H1 (cell line): ENCODE data around the gene EPHB1. TPM values are rescaled to one million over a fixed set of nuclear protein-coding genes. Genes with fewer than 3 reads are reported as not detected.

Source experiments
- CTCF ChIA-PET: fragments of 300-600 bp; sonication (Branson Sonifier 250); formaldehyde crosslinking; loops from one replicate; lab custom pipeline; 2021; ENCODE audit not compliant: partially characterized antibody; lab: Charles Lee
- POLR2A ChIA-PET: fragments of 300-600 bp; sonication (Branson Sonifier 250); formaldehyde crosslinking; loops from one replicate; lab custom pipeline; 2021; ENCODE audit warnings: inconsistent platforms; ENCODE audit not compliant: partially characterized antibody; lab: Charles Lee
- DNase-seq, 2 experiments: peaks; one replicate each; pipeline versions ENCODE4 v3.0.0 to v3.0.0-alpha.2; 2010 to 2022; ENCODE audit warnings: low spot score in 2 of 2, low read depth in 1 of 2, mixed read lengths in 1 of 2
- FAIRE-seq: peaks from 2 replicates; lab custom pipeline; 2011; peaks lifted over from hg19 to GRCh38; lab: Jason Lieb, UNC
- H2AFZ ChIP-seq: 2 replicates; pipeline ENCODE4 v1.8.1; 2012; ENCODE audit warnings: low read length, inconsistent platforms
- H2AK5ac ChIP-seq: 2 replicates; pipeline ENCODE4 v1.6.1; 2013; ENCODE audit warnings: low read depth, low read length
- H2BK120ac ChIP-seq: replicated peaks from 2 replicates; pipeline ENCODE3; 2013; ENCODE audit warnings: low read depth, low read length, inconsistent platforms
- H2BK12ac ChIP-seq: 2 replicates; pipeline ENCODE4 v1.6.1; 2013; ENCODE audit warnings: low read depth, low read length
- H2BK15ac ChIP-seq: 2 replicates; pipeline ENCODE4 v1.6.1; 2013; ENCODE audit warnings: low read length
- H2BK20ac ChIP-seq: 2 replicates; pipeline ENCODE4 v1.6.1; 2013; ENCODE audit warnings: low read length
- H2BK5ac ChIP-seq: 2 replicates; pipeline ENCODE4 v1.6.1; 2013; ENCODE audit warnings: low read depth, low read length
- H3K14ac ChIP-seq: 2 replicates; pipeline ENCODE4 v1.6.1; 2013; ENCODE audit warnings: inconsistent platforms; ENCODE audit not compliant: insufficient read length
- H3K18ac ChIP-seq: 2 replicates; pipeline ENCODE4 v1.6.1; 2013; ENCODE audit warnings: low read length; ENCODE audit errors: extremely low read depth
- H3K23ac ChIP-seq: 2 replicates; pipeline ENCODE4 v1.6.1; 2013; ENCODE audit warnings: inconsistent platforms; ENCODE audit not compliant: insufficient read length
- H3K23me2 ChIP-seq: 2 replicates; pipeline ENCODE4 v1.6.1; 2013; ENCODE audit warnings: low read depth, low read length
- H3K27ac ChIP-seq: 2 replicates; pipeline ENCODE4 v1.6.1; 2011; ENCODE audit warnings: low read depth, low read length, inconsistent platforms
- H3K27me3 ChIP-seq, 4 experiments: replicated peaks in 1 of 4; 1 replicate in 1 of 4; 2 replicates in 3 of 4; pipeline versions ENCODE4 v1.6.1 to v1.8.1; 2011 to 2013; ENCODE audit warnings: low read length in 3 of 4, mild to moderate bottlenecking in 3 of 4, inconsistent platforms in 2 of 4, mixed read lengths in 2 of 4, moderate library complexity in 1 of 4; ENCODE audit not compliant: control insufficient read depth in 3 of 4, insufficient read depth in 3 of 4; ENCODE audit errors: extremely low read depth in 1 of 4
- H3K36me3 ChIP-seq, 4 experiments: 2 replicates each; pipeline versions ENCODE4 v1.6.1 to v1.8.1; 2011 to 2013; ENCODE audit warnings: mild to moderate bottlenecking in 4 of 4, low read length in 3 of 4, moderate library complexity in 2 of 4, control low read depth in 1 of 4, inconsistent platforms in 1 of 4; ENCODE audit not compliant: insufficient read depth in 4 of 4, control insufficient read depth in 2 of 4
- H3K4ac ChIP-seq: replicated peaks from 2 replicates; pipeline ENCODE3; 2013; ENCODE audit warnings: low read length, low read depth, mixed read lengths, inconsistent platforms; ENCODE audit not compliant: insufficient read length
- H3K4me1 ChIP-seq, 4 experiments: replicated peaks in 1 of 4; 1 replicate in 1 of 4; 2 replicates in 3 of 4; pipeline versions ENCODE4 v1.6.1 to v1.8.1; 2011 to 2013; ENCODE audit warnings: low read length in 3 of 4, inconsistent platforms in 2 of 4, mixed read lengths in 1 of 4; ENCODE audit not compliant: insufficient read depth in 4 of 4, control insufficient read depth in 3 of 4
- H3K4me2 ChIP-seq, 2 experiments: 2 replicates each; pipeline versions ENCODE4 v1.6.1 to v1.8.1; 2011 to 2013; ENCODE audit warnings: low read depth in 2 of 2, low read length in 2 of 2, control low read depth in 1 of 2, inconsistent platforms in 1 of 2, mild to moderate bottlenecking in 1 of 2; ENCODE audit not compliant: insufficient read depth in 1 of 2
- H3K4me3 ChIP-seq, 4 experiments: fragments of 200-600, 300-600 bp in 1 of 4; sonication (generic), shearing (Covaris generic), sonication (Bioruptor Twin) in 1 of 4; 2 replicates each; pipeline versions ENCODE4 v1.5.1 to v1.8.1; 2011 to 2016; ENCODE audit warnings: low read length in 4 of 4, low read depth in 3 of 4, control low read depth in 2 of 4, inconsistent platforms in 2 of 4, mild to moderate bottlenecking in 2 of 4, mixed read lengths in 1 of 4, moderate library complexity in 1 of 4; ENCODE audit not compliant: insufficient read depth in 2 of 4; ENCODE audit errors: extremely low read depth in 1 of 4
- H3K56ac ChIP-seq: replicated peaks from 2 replicates; pipeline ENCODE3; 2013; ENCODE audit warnings: low read depth, mild to moderate bottlenecking, mixed read lengths, low read length, inconsistent platforms; ENCODE audit not compliant: insufficient read length
- H3K79me1 ChIP-seq: 2 replicates; pipeline ENCODE4 v1.6.1; 2013; ENCODE audit warnings: low read depth, low read length, control low read depth
- H3K79me2 ChIP-seq, 2 experiments: 2 replicates each; pipeline versions ENCODE4 v1.6.1 to v1.8.1; 2012 to 2013; ENCODE audit warnings: low read length in 2 of 2, mild to moderate bottlenecking in 2 of 2, inconsistent platforms in 1 of 2; ENCODE audit not compliant: insufficient read depth in 2 of 2, control insufficient read depth in 1 of 2
- H3K9ac ChIP-seq, 4 experiments: replicated peaks in 1 of 4; 1 replicate in 1 of 4; 2 replicates in 3 of 4; pipeline versions ENCODE4 v1.6.1 to v1.8.1; 2011 to 2013; ENCODE audit warnings: low read depth in 3 of 4, low read length in 3 of 4, control low read depth in 2 of 4, mild to moderate bottlenecking in 2 of 4, moderate library complexity in 2 of 4, inconsistent platforms in 1 of 4; ENCODE audit errors: extremely low read depth in 1 of 4
- H3K9me3 ChIP-seq, 2 experiments: 2 replicates each; pipeline versions ENCODE4 v1.6.1 to v1.8.1; 2012 to 2013; ENCODE audit warnings: mild to moderate bottlenecking in 2 of 2, moderate library complexity in 2 of 2, control low read depth in 1 of 2, inconsistent platforms in 1 of 2, low read depth in 1 of 2, low read length in 1 of 2, mixed read lengths in 1 of 2; ENCODE audit not compliant: insufficient read depth in 2 of 2
- H4K20me1 ChIP-seq, 2 experiments: replicated peaks in 1 of 2; 2 replicates each; pipeline versions ENCODE3 to v1.8.1; 2011 to 2013; ENCODE audit warnings: inconsistent platforms in 2 of 2, low read length in 2 of 2, mild to moderate bottlenecking in 1 of 2; ENCODE audit not compliant: insufficient read depth in 2 of 2, control insufficient read depth in 1 of 2
- H4K5ac ChIP-seq: 2 replicates; pipeline ENCODE4 v1.6.1; 2013; ENCODE audit warnings: low read length, low read depth, mixed read lengths, inconsistent platforms; ENCODE audit not compliant: insufficient read length
- H4K8ac ChIP-seq: 2 replicates; pipeline ENCODE4 v1.8.0; 2013; ENCODE audit warnings: mild to moderate bottlenecking, moderate library complexity, low read length, inconsistent platforms; ENCODE audit not compliant: insufficient read depth; ENCODE audit errors: extremely low read depth
- H4K91ac ChIP-seq: replicated peaks from 2 replicates; pipeline ENCODE3; 2013; ENCODE audit warnings: low read length, mixed read lengths, inconsistent platforms; ENCODE audit not compliant: insufficient read length
- CHD1 ChIP-seq: IDR thresholded peaks from 2 replicates; pipeline ENCODE4 v1.6.1; 2012; ENCODE audit warnings: low read depth, low read length, improper control_type of control experiment
- JUN ChIP-seq: IDR thresholded peaks from 2 replicates; pipeline ENCODE4 v1.6.1; 2011; ENCODE audit warnings: low read depth, mild to moderate bottlenecking, improper control_type of control experiment, low read length
- JUND ChIP-seq: IDR thresholded peaks from 2 replicates; pipeline ENCODE4 v1.6.1; 2011; ENCODE audit warnings: mild to moderate bottlenecking, improper control_type of control experiment, low read length
- KDM5A ChIP-seq: fragments of 200-600 bp; IDR thresholded peaks from 2 replicates; pipeline ENCODE4 v1.7.1; 2012; ENCODE audit warnings: mild to moderate bottlenecking, low read length, inconsistent platforms, mixed read lengths
- NANOG ChIP-seq: IDR thresholded peaks from 2 replicates; pipeline ENCODE4 v1.6.1; 2011; ENCODE audit warnings: low read length, low read depth, mild to moderate bottlenecking, inconsistent platforms; ENCODE audit not compliant: insufficient read depth, poor library complexity, severe bottlenecking
- NRF1 ChIP-seq: IDR thresholded peaks from 2 replicates; pipeline ENCODE4 v1.6.1; 2011; ENCODE audit warnings: mild to moderate bottlenecking, low read depth, low read length, improper control_type of control experiment
- POLR2AphosphoS5 ChIP-seq: IDR thresholded peaks from 2 replicates; pipeline ENCODE4 v1.6.1; 2011; ENCODE audit warnings: low read depth, low read length
- RAD21 ChIP-seq, 2 experiments: IDR thresholded peaks in 1 of 2; conservative IDR thresholded peaks in 1 of 2; 2 replicates each; pipeline ENCODE4 v1.6.1; 2011; ENCODE audit warnings: low read depth in 2 of 2, low read length in 2 of 2, improper control_type of control experiment in 1 of 2, inconsistent platforms in 1 of 2, mild to moderate bottlenecking in 1 of 2, moderate library complexity in 1 of 2
- RBBP5 ChIP-seq: IDR thresholded peaks from 2 replicates; pipeline ENCODE4 v1.7.1; 2012; ENCODE audit warnings: low read depth, mild to moderate bottlenecking, inconsistent platforms, low read length, moderate library complexity, borderline replicate concordance
- RFX5 ChIP-seq: IDR thresholded peaks from 2 replicates; pipeline ENCODE4 v1.6.1; 2011; ENCODE audit warnings: low read depth, low read length, improper control_type of control experiment, borderline replicate concordance
- SP2 ChIP-seq: IDR thresholded peaks from 2 replicates; pipeline ENCODE4 v1.6.1; 2012; ENCODE audit warnings: mild to moderate bottlenecking, low read length, inconsistent platforms
- TEAD4 ChIP-seq: IDR thresholded peaks from 2 replicates; pipeline ENCODE4 v1.6.1; 2012; ENCODE audit warnings: low read depth, low read length, inconsistent platforms, mixed read lengths
- WGBS, 2 experiments: shearing (Covaris generic) in 1 of 2; methylation state at CpG; one replicate each; pipeline versions ENCODE4 v1.1.6 to v1.1.7; 2013 to 2015; ENCODE audit warnings: low lambda C conversion rate in 2 of 2, mixed read lengths in 2 of 2, inconsistent platforms in 1 of 2, low coverage in 1 of 2, missing lambda C conversion rate in 1 of 2; ENCODE audit not compliant: insufficient replicate concordance in 2 of 2, insufficient coverage in 1 of 2, insufficient read length in 1 of 2; ENCODE audit errors: extremely low coverage in 1 of 2, missing lambda C conversion rate in 1 of 2; 5-methylcytosine and 5-hydroxymethylcytosine counted together
- polyA plus RNA-seq, 7 experiments: library from polyadenylated mRNA; depleted of rRNA in 3 of 7; stranded (reverse) in 5 of 7; unstranded in 2 of 7; fragments of >200 nt in 5 of 7; fragments of 200-250 nt in 2 of 7; gene quantifications; 1 replicate in 5 of 7; 2 replicates in 1 of 7; 4 replicates in 1 of 7; pipeline versions ENCODE4 v1.2.1 to v1.2.3, GENCODE V29; 2011 to 2013; ENCODE audit warnings: missing spikeins in 2 of 7, mixed read lengths in 2 of 7
- total RNA-seq: library from RNA; stranded (reverse); fragmentation: NEBNext Ultra II Directional; extraction: Animal tissue kit (Norgen Biotek cat#: 25700); gene quantifications from 2 replicates; pipeline ENCODE4 v1.2.1, GENCODE V29; 2021

The EPHB1 gene
- total and polyA plus RNA-seq, 2 of the 8 experiments (the other 6 are each of a cell fraction or from before 2014, with no cell fraction given): 3.5 to 5.9 TPM

DNA sequence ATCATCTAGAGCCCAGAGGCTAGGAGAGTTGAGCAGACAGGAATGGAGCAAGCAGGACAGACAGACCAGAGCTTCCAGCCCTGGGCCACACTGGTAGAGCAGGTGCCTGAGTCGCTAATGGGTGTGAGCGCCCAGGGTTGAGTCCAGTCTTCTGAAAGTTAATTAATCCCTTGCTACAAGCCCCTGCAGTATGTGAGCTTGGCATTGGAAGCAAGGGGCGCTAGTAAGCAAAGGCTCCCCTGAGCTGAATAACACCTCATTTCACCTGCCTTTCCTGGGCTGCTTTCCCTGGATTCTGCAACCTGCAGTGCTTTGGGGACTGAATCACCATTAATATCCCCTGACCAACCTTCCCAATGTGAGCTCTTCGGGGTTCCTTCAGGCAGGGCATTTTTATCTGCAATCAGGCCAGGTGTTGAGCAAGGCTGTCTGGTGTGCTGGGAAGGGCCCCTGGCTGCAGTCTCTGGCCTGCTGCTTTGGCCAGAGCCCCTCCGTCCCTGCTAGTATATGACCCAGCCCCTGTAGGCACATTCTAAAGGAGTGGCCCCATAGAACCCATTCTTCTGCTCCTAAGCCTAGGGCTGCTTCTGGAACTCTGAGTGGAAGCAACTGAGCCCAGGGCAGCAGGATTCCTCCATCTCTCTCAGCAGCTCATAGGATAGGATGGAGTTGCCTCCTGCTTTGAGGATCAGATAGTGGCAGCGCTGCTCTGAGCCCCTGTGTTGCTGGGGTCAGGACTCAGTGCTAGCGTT is 45.1 kb upstream of the EPHB1 start:
- H2BK12ac ChIP-seq: no peak overlapping the region
- H2AFZ ChIP-seq: no peak overlapping the region
- DNase-seq (no peak), FAIRE-seq (no peak)
- no peaks in the 10 kb centered on the region for H3K9me3 ChIP-seq
- 0 out of 2 replicates have a peak overlapping the region, but pooled peaks have one; percentile 49 for H2AK5ac ChIP-seq
- no peaks in the 10 kb centered on the region for H4K20me1 ChIP-seq
- no peaks in the 10 kb centered on the region for H3K23me2 ChIP-seq
- H2BK15ac ChIP-seq: no peak overlapping the region
- no peak overlapping the region for H3K23ac ChIP-seq
- H2BK5ac ChIP-seq: no peak overlapping the region
- CTCF ChIA-PET: interaction anchor here (0.6 to 3.1 kb wide), 14 partner anchors 9 to 1481 kb away, joined by 3 to 16 read pairs (median 4); partner anchors contain the start of gene EPHB1
- H2BK120ac ChIP-seq: no peak overlapping the region
- H3K27me3 ChIP-seq: no peaks in the 10 kb centered on the region
- H3K4me2 ChIP-seq: no peak overlapping the region
- no peak overlapping the region for H4K91ac ChIP-seq
- H3K36me3 ChIP-seq: no peaks in the 10 kb centered on the region
- no peak overlapping the region for H3K56ac ChIP-seq
- H3K9ac ChIP-seq: no peak overlapping the region
- H3K79me2 ChIP-seq: no peaks in the 10 kb centered on the region
- no peak overlapping the region for H3K18ac ChIP-seq
- no peak overlapping the region for H3K14ac ChIP-seq
- no peak overlapping the region; the same call in 1 of the 2 replicates for H4K8ac ChIP-seq
- no peak overlapping the region for H3K27ac ChIP-seq
- H3K4me3 ChIP-seq: no peak overlapping the region
- no peak overlapping the region for H4K5ac ChIP-seq
- 73% methylated on average over 7 of the region's 7 CpGs; no CpG with 5 or more reads in 1 of the 2 experiments for WGBS, 2 experiments
- H3K4ac ChIP-seq: no peak overlapping the region
- no peaks in the 10 kb centered on the region for H3K4me1 ChIP-seq
- no peaks in the 10 kb centered on the region for H3K79me1 ChIP-seq
- H2BK20ac ChIP-seq: no peak overlapping the region
- POLR2A ChIA-PET: no interaction called here
- TF ChIP-seq JUND (no peak), RBBP5 (no peak), NRF1 (no peak), CHD1 (no peak), KDM5A (no peak), POLR2AphosphoS5 (no peak), JUN (no peak), NANOG (no peak), RFX5 (no peak), RAD21 (IDR thresholded peaks at IDR 0.05 in 1 of 2, conservative IDR thresholded peaks at IDR 0.05 in 1 of 2; ENCODE audit: low read depth in 2 of 2, low read length in 2 of 2) (peak; percentile 2 to 40; a peak in 3 of 4 replicates), TEAD4 (no peak), SP2 (no peak)
